Tibial artery (tissue), 4 donors: ENCODE results near the gene AIF1L.

Source experiments
- DNase-seq, 2 donors: peaks; one replicate each; pipeline ENCODE4 v3.0.0-alpha.2; 2019
- H3K27ac ChIP-seq, 2 donors: fragments of 200-600 bp; sonication (generic) in 1 of 2; 1 replicate in 1 of 2; 2 replicates in 1 of 2; pipeline ENCODE4 v1.5.1; 2018 to 2019; ENCODE audit warnings: mild to moderate bottlenecking in 1 of 2
- H3K27me3 ChIP-seq, 2 donors: fragments of 200-600 bp; sonication (generic) in 1 of 2; one replicate each; pipeline versions ENCODE4 v1.5.1 to v1.6.0; 2016 to 2019
- H3K36me3 ChIP-seq, 3 donors: fragments of 200-600 bp; sonication (generic) in 2 of 3; one replicate each; pipeline ENCODE4 v1.5.1; 2016 to 2019; ENCODE audit warnings: mild to moderate bottlenecking in 2 of 3
- H3K4me1 ChIP-seq, 4 donors: fragments of 200-600 bp; sonication (generic) in 2 of 4; 1 replicate in 3 of 4; 2 replicates in 1 of 4; pipeline ENCODE4 v1.5.1; 2016 to 2019
- H3K4me3 ChIP-seq, 2 donors: fragments of 200-600 bp; sonication (generic) in 1 of 2; 1 replicate in 1 of 2; 2 replicates in 1 of 2; pipeline ENCODE4 v1.5.1; 2018 to 2019; ENCODE audit warnings: mild to moderate bottlenecking in 2 of 2
- H3K9me3 ChIP-seq, 3 donors: fragments of 200-600 bp; sonication (generic) in 1 of 3; one replicate each; pipeline ENCODE4 v1.5.1; 2016 to 2019
- intact Hi-C: fragments of 100-400 bp; cut with DNase I; formaldehyde crosslinking; loops from one replicate; pipeline ENCODE4 v1.15.0; 2023; ENCODE audit warnings: low total_unique reads
- TF ChIP-seq, protein P1 (sequence below), 2 experiments: fragments of 200-600 bp in 1 of 2; fragments of 450-650 bp in 1 of 2; IDR thresholded peaks; one replicate each; pipeline ENCODE4 v1.5.1; 2017 to 2019; ENCODE audit warnings: antibody characterized with exemption in 2 of 2, mild to moderate bottlenecking in 1 of 2, moderate library complexity in 1 of 2

Gene AIF1L

DNA sequence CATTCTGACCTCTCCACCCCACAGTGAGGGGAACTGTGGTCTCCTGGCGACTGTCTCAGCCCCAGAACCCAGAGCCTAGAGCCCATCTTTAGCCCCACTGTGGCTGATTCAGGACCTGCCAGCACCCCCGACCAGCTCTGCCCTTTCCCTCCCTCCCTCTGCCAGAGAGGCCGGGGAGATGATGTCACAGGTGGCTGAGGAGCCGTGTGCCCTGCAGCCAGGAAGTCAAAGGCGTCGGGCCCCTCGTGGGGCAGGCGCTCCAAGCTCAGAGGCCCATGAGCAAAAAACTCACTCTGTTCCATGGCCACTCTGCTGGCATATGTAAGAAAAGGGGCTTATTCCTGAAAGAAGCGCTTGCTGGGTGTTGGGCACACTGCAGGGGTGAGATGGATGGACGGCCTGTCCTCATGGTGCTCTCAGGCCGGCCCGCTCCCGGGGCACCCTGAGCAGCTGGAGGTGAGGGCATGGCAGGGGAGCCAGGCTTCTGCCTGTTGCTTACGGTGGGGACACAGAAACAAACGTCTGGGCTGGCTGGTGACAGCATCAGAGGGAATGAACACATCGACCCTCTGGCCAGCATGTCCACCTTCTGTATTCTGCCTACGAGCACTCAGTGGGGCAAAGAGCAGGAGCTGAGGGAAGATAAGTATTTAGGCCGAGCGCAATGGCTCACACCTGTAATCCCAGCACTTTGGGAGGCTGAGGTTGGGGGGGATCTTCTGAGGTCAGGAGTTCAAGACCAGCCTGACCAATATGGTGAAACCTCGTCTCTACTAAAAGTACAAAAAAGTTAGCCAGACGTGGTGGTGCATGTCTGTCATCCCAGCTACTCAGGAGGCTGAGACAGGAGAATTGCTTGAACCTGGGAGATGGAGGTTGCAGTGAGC lies 46.3 kb upstream of the AIF1L start:
- Histone ChIP-seq H3K4me3 (no peak overlapping the region), H3K27me3 (peaks cover 0 to 7% of the 10 kb centered on the region in 2 donors), H3K36me3 (no peaks in the 10 kb centered on the region), H3K9me3 (no peaks in the 10 kb centered on the region), H3K27ac (no peak overlapping the region), H3K4me1 (peaks cover 0 to 4% (median 0%) of the 10 kb centered on the region in 4 donors)
- TF ChIP-seq, protein P1, sequence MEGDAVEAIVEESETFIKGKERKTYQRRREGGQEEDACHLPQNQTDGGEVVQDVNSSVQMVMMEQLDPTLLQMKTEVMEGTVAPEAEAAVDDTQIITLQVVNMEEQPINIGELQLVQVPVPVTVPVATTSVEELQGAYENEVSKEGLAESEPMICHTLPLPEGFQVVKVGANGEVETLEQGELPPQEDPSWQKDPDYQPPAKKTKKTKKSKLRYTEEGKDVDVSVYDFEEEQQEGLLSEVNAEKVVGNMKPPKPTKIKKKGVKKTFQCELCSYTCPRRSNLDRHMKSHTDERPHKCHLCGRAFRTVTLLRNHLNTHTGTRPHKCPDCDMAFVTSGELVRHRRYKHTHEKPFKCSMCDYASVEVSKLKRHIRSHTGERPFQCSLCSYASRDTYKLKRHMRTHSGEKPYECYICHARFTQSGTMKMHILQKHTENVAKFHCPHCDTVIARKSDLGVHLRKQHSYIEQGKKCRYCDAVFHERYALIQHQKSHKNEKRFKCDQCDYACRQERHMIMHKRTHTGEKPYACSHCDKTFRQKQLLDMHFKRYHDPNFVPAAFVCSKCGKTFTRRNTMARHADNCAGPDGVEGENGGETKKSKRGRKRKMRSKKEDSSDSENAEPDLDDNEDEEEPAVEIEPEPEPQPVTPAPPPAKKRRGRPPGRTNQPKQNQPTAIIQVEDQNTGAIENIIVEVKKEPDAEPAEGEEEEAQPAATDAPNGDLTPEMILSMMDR (IDR thresholded peaks at IDR 0.05): no peak
- intact Hi-C loops: loop anchor here (5.0 kb wide), 1 partner anchor 348 kb away; no protein-coding TSS in a partner anchor
- no peak for DNase-seq

DNA sequence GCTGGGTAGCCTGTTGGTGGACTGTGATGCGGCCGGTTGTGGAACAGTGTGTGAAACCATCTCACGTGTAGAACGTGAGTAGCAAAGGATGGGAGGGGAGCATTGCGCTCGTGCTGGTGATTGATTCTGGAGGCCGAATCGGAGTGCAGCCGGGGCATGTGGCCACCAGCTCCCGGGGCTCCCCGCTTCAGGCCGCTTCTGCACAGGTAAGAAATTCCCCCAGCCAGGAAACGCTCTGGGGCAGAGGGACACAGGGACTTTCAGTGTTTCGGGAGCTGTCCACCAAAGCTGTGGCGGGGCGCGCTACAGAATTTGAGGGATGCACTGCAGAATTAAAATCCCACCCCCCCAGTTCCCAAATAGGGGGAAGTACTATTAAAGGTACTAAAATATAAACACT lies 45.5 kb upstream of the AIF1L start:
- H3K4me3 ChIP-seq: no peak overlapping the region
- peaks cover 0 to 4% (median 0%) of the 10 kb centered on the region in 4 donors for H3K4me1 ChIP-seq
- H3K27me3 ChIP-seq: peaks cover 0 to 7% of the 10 kb centered on the region in 2 donors
- H3K36me3 ChIP-seq: no peaks in the 10 kb centered on the region
- no peaks in the 10 kb centered on the region for H3K9me3 ChIP-seq
- intact Hi-C loops: no loop called here
- no peak overlapping the region for H3K27ac ChIP-seq
- no peak for DNase-seq
- TF ChIP-seq, protein P1 (IDR thresholded peaks at IDR 0.05): no peak

DNA sequence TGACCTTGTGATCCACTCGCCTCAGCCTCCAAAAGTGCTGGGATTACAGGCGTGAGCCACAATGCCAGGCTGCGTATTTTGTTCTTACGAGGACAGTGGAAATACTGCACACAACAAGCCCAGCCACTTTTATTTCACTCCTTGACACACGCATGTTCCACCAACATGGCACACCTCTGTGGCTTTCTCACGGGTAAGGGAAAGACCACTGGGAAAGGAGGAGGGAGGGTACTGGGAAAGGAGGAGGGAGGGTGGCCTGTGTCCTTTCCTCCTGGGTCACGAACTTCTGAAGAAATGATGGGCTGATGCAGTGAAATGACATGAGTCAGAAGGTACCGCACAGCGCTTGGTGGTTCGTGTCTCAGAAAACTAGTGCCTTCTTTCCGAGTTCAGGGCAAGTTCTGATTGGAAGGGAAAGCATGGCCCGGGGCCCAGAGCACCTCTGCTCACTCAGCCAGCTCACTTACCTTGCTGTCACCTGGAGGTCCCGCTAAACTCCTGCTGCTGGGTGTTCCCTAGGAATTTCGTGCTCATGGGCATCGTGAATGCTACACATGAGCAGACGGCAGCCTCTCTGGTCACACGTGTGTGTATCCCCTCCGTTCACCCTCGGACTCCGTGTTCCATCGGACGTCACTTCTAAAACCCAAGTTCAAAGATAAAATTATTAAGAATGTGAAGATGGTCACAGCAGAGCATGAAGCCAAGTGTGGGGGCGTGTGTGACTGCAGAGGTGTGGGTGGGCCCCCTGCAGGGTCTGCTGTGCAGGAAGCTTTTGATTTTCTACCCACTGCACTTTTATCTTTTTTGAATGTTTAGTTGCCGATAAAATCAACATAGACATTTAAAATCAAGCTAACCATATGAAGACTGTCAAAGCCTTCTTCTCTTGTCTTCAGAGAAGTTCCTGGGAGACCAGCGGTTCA lies 44.5 kb upstream of the AIF1L start:
- peaks cover 0 to 10% of the 10 kb centered on the region in 2 donors for H3K27me3 ChIP-seq
- intact Hi-C loops: no loop called here
- H3K36me3 ChIP-seq: no peaks in the 10 kb centered on the region
- H3K9me3 ChIP-seq: no peaks in the 10 kb centered on the region
- DNase-seq: no peak
- TF ChIP-seq, protein P1 (IDR thresholded peaks at IDR 0.05): no peak
- H3K4me1 ChIP-seq: no peaks in the 10 kb centered on the region
- no peak overlapping the region for H3K4me3 ChIP-seq
- no peak overlapping the region for H3K27ac ChIP-seq

DNA sequence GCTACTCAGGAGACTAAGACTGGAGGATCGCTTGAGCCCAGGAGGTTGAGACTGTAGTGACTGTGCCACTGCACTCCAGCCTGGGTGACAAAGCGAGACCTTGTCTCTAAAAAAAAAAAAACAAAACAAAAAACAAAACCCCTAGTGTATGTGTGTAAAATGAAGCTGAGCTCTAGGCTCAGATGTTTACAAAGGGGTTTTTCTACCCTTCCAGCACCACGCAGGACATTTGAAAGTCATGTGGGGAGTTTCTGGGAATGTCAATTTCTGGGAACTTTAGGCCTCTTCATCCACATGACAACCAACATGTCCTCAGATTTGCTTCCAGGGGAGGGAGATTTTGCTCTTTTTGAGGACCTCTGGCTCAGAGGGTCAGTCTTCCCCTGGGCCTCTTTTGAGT lies 42.4 kb upstream of the AIF1L start:
- Histone ChIP-seq H3K27ac (no peak overlapping the region), H3K9me3 (no peaks in the 10 kb centered on the region), H3K36me3 (no peaks in the 10 kb centered on the region), H3K4me3 (no peak overlapping the region), H3K27me3 (peaks cover 0 to 17% of the 10 kb centered on the region in 2 donors), H3K4me1 (no peaks in the 10 kb centered on the region)
- DNase-seq: no peak
- TF ChIP-seq, protein P1 (IDR thresholded peaks at IDR 0.05): no peak
- intact Hi-C loops: no loop called here

DNA sequence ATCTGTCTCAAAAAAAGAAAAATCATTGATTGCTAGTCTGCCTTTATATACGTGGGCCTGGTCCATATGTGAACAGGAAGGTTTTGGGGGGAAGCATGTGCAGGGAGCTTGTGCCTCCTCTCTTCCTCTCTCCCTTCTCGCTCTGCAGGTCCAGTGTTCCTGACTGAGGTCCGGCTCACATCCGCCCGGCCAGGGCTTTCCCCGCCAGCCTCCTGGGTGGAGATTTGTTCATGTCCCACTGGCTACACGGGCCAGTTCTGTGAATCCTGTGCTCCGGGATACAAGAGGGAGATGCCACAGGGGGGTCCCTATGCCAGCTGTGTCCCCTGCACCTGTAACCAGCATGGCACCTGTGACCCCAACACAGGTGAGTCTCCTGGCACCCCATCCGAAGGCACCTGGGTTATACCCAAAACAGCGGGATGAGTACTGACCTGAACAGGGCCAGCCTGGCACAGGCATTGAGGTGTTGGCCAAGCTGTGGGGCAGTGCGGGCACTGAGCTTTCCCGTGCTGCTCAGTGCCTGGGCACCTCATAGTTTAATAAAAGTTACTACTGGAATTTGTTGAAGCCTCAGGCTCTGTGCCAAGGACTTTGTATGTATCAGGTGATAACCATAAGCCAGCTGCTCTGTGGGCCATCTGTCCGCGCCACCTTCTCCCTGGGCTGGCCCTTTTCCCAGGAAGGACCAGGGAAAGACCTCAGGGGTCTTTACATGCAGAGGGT lies 39.4 kb upstream of the AIF1L start:
- Histone ChIP-seq H3K9me3 (no peaks in the 10 kb centered on the region), H3K4me3 (no peak overlapping the region), H3K27me3 (peaks cover 0 to 23% of the 10 kb centered on the region in 2 donors), H3K4me1 (no peaks in the 10 kb centered on the region), H3K36me3 (no peaks in the 10 kb centered on the region), H3K27ac (no peak overlapping the region)
- TF ChIP-seq, protein P1 (IDR thresholded peaks at IDR 0.05): no peak
- DNase-seq: no peak
- intact Hi-C loops: loop anchor here (5.0 kb wide), 1 partner anchor 280 kb away; no protein-coding TSS in a partner anchor
